Measurements from ENCODE around the gene KIF3B. TPM values are rescaled to one million over a fixed set of nuclear protein-coding genes. Genes with fewer than 3 reads are reported as not detected.
A peak's percentile ranks its signal among the peaks of the same experiment; 100 is the strongest.

KIF3B gene
- total RNA-seq (10 to 100 TPM; 22.9 to 49.4 (median 29.6) TPM), polyA plus RNA-seq (10 to 100 TPM in 2 of 3 donors, 1 to 10 TPM in 1; 8.4 to 62.1 (median 12.9) TPM)
- long read RNA-seq, donor 1: 0 reads
- long read RNA-seq, donor 2: 0 reads
- long read RNA-seq, donor 3: 0 reads
- long read RNA-seq, donor 4, partial matches to known transcripts: 2 of 6 reads
- long read RNA-seq, donor 4, other reads (novel, unspliced or antisense): 4 of 6 reads
- long read RNA-seq, donor 5, full-length matches to known transcripts: 6 of 19 reads
- long read RNA-seq, donor 5, partial matches to known transcripts: 12 of 19 reads
- long read RNA-seq, donor 5, other reads (novel, unspliced or antisense): 1 of 19 reads
- long read RNA-seq, donor 6, partial matches to known transcripts: 1 of 3 reads
- long read RNA-seq, donor 6, other reads (novel, unspliced or antisense): 2 of 3 reads
- long read RNA-seq, donor 7: 0 reads
- long read RNA-seq, donor 8, full-length matches to known transcripts: 1 of 1 reads
- long read RNA-seq, donor 8, partial matches to known transcripts: 0 of 1 reads
- long read RNA-seq, donor 8, other reads (novel, unspliced or antisense): 0 of 1 reads
- long read RNA-seq, donor 9, partial matches to known transcripts: 17 of 17 reads
- long read RNA-seq, donor 9, other reads (novel, unspliced or antisense): 0 of 17 reads
- long read RNA-seq, donor 10: 0 reads

DNA sequence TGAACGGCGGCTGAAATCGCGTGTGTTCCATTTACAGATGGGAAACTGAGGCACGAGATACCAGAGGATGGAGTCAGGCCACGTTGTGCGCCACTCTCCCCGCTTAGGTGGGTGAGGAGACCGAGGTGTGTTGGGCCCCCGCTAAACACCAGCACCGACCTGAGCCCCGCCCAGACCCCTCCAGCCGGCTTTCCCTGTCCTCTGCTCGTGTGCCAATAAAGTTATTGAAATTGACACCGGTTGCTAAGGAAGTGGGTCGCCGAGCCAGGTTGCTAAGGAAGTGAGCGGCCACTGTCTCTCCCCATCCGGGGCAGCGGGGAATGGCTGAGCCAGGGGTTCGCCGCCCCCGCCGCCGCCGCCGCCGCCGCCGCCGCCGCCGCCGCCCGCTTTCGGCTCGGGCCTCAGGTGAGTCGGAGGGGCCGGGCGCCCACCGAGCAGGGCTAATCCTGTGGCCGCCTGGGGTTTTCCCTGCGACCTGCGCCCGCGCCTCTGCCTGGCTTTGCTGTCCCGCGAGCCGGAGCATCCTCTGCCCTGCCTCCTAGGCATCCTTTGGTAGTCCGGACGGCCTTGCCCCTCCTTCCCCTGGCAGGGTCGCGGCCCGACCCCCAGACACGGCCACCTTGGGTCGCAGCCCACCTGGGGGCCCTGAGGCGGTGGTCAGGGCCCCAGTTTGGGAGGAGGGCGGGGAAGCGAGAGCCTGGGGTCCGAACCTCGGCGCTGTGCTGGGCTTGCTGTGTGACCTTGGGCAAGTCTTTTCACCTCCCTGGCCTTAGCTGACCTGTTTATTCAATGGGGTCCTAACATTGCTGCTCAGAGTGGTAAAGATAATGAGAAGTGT, at the start of gene KIF3B:
Gene KIF3B, plus strand, starts transcription at position 291 of the 838 bp plus-strand sequence. CDS start 32,127 bp downstream, outside the sequence.
- TF ChIP-seq POLR2A (IDR thresholded peaks at IDR 0.05): peak; percentile 34 to 43
- TF ChIP-seq, protein P1, sequence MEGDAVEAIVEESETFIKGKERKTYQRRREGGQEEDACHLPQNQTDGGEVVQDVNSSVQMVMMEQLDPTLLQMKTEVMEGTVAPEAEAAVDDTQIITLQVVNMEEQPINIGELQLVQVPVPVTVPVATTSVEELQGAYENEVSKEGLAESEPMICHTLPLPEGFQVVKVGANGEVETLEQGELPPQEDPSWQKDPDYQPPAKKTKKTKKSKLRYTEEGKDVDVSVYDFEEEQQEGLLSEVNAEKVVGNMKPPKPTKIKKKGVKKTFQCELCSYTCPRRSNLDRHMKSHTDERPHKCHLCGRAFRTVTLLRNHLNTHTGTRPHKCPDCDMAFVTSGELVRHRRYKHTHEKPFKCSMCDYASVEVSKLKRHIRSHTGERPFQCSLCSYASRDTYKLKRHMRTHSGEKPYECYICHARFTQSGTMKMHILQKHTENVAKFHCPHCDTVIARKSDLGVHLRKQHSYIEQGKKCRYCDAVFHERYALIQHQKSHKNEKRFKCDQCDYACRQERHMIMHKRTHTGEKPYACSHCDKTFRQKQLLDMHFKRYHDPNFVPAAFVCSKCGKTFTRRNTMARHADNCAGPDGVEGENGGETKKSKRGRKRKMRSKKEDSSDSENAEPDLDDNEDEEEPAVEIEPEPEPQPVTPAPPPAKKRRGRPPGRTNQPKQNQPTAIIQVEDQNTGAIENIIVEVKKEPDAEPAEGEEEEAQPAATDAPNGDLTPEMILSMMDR (IDR thresholded peaks at IDR 0.05): no peak
- Histone ChIP-seq H3K4me3 (peak within 1 kb of the TSS; percentile 69 to 97 (median 94)), H3K27ac (peak within 1 kb of the TSS in 3 of 5 donors; percentile 48 to 69 (median 56)), H3K9me3 (replicated peaks in 1 of 3) (no peaks in the 10 kb centered on the region), H3K4me1 (replicated peaks in 1 of 2) (peaks cover 0 to 8% of the 10 kb centered on the region in 2 donors), H3K36me3 (replicated peaks in 1 of 2) (no peaks in the 10 kb centered on the region), H3K27me3 (no peaks in the 10 kb centered on the region)
- peak; percentile 84 to 95 (median 91) for DNase-seq
- intact Hi-C loops (cut with DNase I): no loop called here
- WGBS, 4 donors: 1 to 9% (median 2%) methylated on average over 18 to 62 of the region's 62 CpGs

DNA sequence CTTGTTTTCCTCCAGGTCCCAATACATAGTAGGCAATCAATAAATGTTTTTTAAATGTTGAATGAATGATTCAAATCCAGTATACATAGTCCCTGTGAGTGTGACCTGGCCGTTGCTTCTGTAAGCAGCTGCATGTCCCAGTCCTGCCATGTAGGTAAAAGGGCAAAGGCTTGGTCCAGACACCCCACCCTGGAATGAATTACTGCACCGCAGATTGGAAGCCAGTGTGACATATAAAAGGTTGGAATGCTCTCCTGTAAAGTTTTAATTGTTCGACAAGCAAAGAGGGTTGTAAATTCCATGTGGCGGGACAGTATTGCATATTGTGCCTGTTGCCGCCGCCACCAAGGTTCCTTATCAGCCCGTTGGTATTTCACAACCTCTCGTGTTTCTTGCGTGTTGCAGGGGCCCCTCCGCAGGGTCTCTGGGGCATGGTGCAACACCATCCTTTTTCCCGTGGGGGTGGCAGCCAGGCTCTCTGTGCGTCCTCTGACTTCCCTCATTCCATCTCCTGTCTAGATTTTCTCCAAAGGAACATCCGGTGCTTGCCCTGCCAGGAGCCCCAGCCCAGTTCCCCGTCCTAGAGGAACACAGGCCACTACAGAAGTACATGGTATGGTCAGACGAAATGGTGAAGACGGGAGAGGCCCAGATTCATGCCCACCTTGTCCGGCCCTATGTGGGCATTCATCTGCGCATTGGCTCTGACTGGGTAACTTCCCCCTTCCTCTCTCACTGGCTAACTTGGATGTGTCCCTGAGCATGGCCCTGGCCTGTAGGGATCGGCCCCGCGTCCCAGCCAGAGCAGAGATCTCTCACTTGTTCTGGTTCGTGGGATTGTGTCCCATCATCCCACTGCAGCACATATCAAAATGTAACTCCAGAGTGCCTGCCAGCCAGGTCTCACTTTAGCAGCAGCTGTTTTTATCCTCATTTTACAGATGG, 49.4 kb upstream of the KIF3B start:
- 70 to 88% (median 74%) methylated on average over 22 of the region's 22 CpGs for WGBS, 4 donors
- Histone ChIP-seq H3K4me3 (no peak overlapping the region), H3K27me3 (no peaks in the 10 kb centered on the region), H3K4me1 (replicated peaks in 1 of 2) (no peaks in the 10 kb centered on the region), H3K27ac (no peak overlapping the region), H3K36me3 (replicated peaks in 1 of 2) (peaks cover 0 to 46% of the 10 kb centered on the region in 2 donors), H3K9me3 (replicated peaks in 1 of 3) (no peaks in the 10 kb centered on the region)
- TF ChIP-seq, protein P1 (IDR thresholded peaks at IDR 0.05): no peak
- no peak for TF ChIP-seq POLR2A (IDR thresholded peaks at IDR 0.05)
- intact Hi-C loops (cut with DNase I): no loop called here
- peak in 1 of 7 donors; percentile 5 for DNase-seq

DNA sequence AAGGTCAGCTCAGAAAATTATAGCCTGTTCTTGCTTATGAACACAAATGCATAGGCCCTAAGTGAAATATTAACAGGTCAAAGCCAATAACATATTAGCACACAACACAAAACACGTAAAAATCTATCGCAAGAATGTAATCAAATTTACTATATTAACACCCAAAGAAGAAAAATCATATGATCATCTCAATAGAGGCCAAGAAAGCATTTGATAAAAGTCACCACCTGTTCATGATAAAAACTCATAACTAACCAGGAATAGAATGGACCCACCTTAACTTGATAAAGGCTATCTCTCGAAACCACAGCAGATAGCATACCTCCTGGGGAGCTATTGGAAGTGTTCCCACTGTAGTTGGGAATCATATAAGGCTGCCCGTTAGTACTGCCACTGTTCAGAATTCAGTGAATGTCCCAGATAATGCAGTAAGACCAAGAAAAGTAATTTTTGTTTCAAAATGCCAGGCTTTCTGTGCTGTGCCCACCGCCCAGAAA, 48.2 kb upstream of the KIF3B start:
- Histone ChIP-seq H3K36me3 (replicated peaks in 1 of 2) (peaks cover 0 to 53% of the 10 kb centered on the region in 2 donors), H3K9me3 (replicated peaks in 1 of 3) (no peaks in the 10 kb centered on the region), H3K4me1 (replicated peaks in 1 of 2) (no peaks in the 10 kb centered on the region), H3K4me3 (no peak overlapping the region), H3K27ac (no peak overlapping the region), H3K27me3 (no peaks in the 10 kb centered on the region)
- DNase-seq: no peak
- 91 to 98% (median 93%) methylated on average over 5 of the region's 5 CpGs for WGBS, 4 donors
- intact Hi-C loops (cut with DNase I): no loop called here
- TF ChIP-seq, protein P1 (IDR thresholded peaks at IDR 0.05): no peak
- TF ChIP-seq POLR2A (IDR thresholded peaks at IDR 0.05): no peak

Data from adrenal gland (tissue), 19 donors.